Activated B cell treated with CpG ODN at 0.5 μM for 24 hours (primary cell): ENCODE results near the gene SPDYE4. TPM values are rescaled to one million over a fixed set of nuclear protein-coding genes. Genes with fewer than 3 reads are reported as not detected.

ENCODE experiments used
- ATAC-seq: fragments of 200-7000 bp; cut with Tn5 transposase; one replicate; pipeline ENCODE4 v1.10.0; 2021; ENCODE audit warnings: low read depth, mild to moderate bottlenecking, moderate library complexity
- CTCF ChIA-PET: fragments of 350-600 bp; sonication (Branson Sonifier 250); formaldehyde crosslinking; loops from one replicate; lab custom pipeline; 2021; ENCODE audit warnings: antibody characterized with exemption; lab: Charles Lee
- POLR2A ChIA-PET: fragments of 350-600 bp; sonication (Branson Sonifier 250); formaldehyde crosslinking; loops from one replicate; lab custom pipeline; 2021; ENCODE audit warnings: antibody characterized with exemption; lab: Charles Lee
- DNase-seq: peaks from one replicate; pipeline ENCODE4 v3.0.0; 2022
- H3K27ac Mint-ChIP-seq: one replicate; pipeline ENCODE4 v1.8.0; 2020; ENCODE audit warnings: mixed read lengths
- H3K27me3 Mint-ChIP-seq: one replicate; pipeline ENCODE4 v1.8.0; 2021; ENCODE audit warnings: mixed read lengths
- H3K36me3 Mint-ChIP-seq: one replicate; pipeline ENCODE4 v1.8.0; 2021; ENCODE audit warnings: low read depth, mixed read lengths
- H3K4me1 Mint-ChIP-seq: one replicate; pipeline ENCODE4 v1.8.0; 2021; ENCODE audit warnings: mixed read lengths
- H3K4me3 Mint-ChIP-seq: one replicate; pipeline ENCODE4 v1.8.0; 2020; ENCODE audit warnings: mild to moderate bottlenecking, mixed read lengths
- H3K9me3 Mint-ChIP-seq: one replicate; pipeline ENCODE4 v1.8.0; 2020; ENCODE audit warnings: mixed read lengths
- intact Hi-C: fragments of 100-400 bp; cut with micrococcal nuclease; formaldehyde crosslinking; loops from one replicate; pipeline ENCODE4 v1.15.1; 2024
- total RNA-seq: library from RNA; stranded (reverse); gene quantifications from 2 replicates; pipeline ENCODE4 v1.2.3, GENCODE V29; 2022
- TF ChIP-seq, protein P1 (sequence below): fragments of 200-600 bp; IDR thresholded peaks from one replicate; pipeline ENCODE4 v1.8.0; 2022; ENCODE audit warnings: antibody characterized with exemption, mild to moderate bottlenecking

The SPDYE4 gene
- total RNA-seq, 1 donor from 2014 or later: not detected

DNA sequence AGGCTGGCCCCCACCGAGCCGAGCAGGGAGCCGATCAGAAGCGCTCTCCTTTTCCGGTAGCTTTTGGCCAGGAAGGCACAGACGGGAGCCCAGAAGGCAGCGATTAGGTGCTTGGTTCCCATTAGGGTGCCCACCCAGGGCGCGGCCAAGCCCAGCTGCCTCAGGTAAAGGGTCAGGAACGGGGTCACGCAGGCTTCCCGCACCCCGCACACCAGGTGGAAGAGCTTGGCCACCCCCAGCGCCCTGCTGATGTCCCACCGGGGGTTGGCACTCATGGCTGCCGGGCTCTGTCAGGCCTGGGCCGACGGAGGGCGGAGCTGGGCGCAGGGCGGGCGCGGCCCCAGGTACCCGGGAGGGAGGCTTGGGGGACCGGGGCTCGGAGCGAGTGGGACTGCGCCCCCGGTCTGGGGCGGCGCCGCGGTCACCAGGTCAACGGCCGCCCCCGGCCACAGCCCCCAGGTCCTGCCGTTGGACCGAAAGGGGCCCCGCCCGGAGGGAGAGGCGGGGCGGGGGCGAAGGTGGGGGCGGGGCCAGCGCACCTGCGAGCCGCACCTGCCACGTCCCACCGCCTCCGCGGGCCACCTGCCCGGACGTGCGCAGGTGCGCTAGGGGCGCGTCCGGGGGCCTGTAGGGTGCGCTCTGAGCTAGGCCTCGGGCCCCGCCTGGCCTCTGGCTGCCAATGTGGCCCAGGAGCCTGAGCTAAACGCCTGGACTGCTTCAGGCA, 40.7 kb upstream of the SPDYE4 start, which contains the start of gene MFSD6L:
MFSD6L (minus strand) TSS at position 520 of the 724 bp plus-strand sequence; CDS start at position 275, 245 bp downstream.
- POLR2A ChIA-PET: interaction anchor here (0.6 kb wide), 2 partner anchors 19 to 59 kb away, joined by 3 read pairs; no protein-coding TSS in a partner anchor
- DNase-seq: no peak
- Mint-ChIP-seq H3K9me3 (no peaks in the 10 kb centered on the region), H3K36me3 (no peaks in the 10 kb centered on the region), H3K4me1 (peaks cover 11% of the 10 kb centered on the region), H3K27ac (no peak within 1 kb of the TSS), H3K4me3 (peak within 1 kb of the TSS; percentile 38), H3K27me3 (no peaks in the 10 kb centered on the region)
- TF ChIP-seq, protein P1, sequence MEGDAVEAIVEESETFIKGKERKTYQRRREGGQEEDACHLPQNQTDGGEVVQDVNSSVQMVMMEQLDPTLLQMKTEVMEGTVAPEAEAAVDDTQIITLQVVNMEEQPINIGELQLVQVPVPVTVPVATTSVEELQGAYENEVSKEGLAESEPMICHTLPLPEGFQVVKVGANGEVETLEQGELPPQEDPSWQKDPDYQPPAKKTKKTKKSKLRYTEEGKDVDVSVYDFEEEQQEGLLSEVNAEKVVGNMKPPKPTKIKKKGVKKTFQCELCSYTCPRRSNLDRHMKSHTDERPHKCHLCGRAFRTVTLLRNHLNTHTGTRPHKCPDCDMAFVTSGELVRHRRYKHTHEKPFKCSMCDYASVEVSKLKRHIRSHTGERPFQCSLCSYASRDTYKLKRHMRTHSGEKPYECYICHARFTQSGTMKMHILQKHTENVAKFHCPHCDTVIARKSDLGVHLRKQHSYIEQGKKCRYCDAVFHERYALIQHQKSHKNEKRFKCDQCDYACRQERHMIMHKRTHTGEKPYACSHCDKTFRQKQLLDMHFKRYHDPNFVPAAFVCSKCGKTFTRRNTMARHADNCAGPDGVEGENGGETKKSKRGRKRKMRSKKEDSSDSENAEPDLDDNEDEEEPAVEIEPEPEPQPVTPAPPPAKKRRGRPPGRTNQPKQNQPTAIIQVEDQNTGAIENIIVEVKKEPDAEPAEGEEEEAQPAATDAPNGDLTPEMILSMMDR: no peak
- intact Hi-C loops: loop anchor here (1.0 kb wide), 2 partner anchors 96 to 199 kb away; no protein-coding TSS in a partner anchor
- ATAC-seq: peak; percentile 71
- CTCF ChIA-PET: interaction anchor here (0.8 to 2.3 kb wide), 10 partner anchors 53 to 493 kb away, joined by 3 to 24 read pairs (median 4); no protein-coding TSS in a partner anchor

DNA sequence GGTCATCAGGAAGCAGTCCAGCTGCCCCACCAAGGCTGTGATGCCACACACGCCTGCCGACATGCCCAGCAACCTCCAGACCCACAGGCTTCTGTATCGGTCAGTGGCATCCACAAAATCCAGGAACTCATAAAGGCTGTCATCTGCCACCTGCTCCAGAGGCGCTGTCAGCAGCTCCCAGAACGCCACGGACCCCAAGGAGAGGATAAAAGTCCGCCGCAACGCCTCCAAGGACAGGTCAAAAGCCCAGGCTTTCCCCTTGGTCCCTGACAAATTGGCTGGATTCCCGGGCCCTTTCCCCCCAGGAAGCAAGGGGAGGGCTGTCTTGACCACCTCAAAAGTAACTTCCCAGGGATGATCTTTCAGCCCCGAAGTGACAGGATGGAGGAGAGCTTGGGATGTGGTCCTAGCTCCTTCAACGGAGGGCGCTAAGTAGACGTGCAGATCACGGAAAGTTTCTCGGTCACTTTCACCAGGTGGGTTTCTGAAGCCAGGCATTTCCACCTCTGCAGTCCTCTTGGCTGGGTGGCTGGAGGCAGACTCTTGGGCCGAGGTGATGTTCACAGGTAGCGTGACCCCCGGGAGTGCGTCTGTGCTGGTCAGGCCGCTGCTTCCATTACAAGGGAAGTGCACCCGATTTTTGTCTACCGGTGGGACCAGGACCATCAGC, 40.0 kb upstream of the SPDYE4 start:
- no peaks in the 10 kb centered on the region for H3K9me3 Mint-ChIP-seq
- intact Hi-C loops: no loop called here
- CTCF ChIA-PET: interaction anchor here (1.4 to 2.3 kb wide), 6 partner anchors 52 to 494 kb away, joined by 3 to 24 read pairs (median 7); no protein-coding TSS in a partner anchor
- DNase-seq (no peak), ATAC-seq (no peak)
- no peak overlapping the region for H3K27ac Mint-ChIP-seq
- TF ChIP-seq, protein P1: no peak
- no peaks in the 10 kb centered on the region for H3K36me3 Mint-ChIP-seq
- H3K27me3 Mint-ChIP-seq: no peaks in the 10 kb centered on the region
- POLR2A ChIA-PET: no interaction called here
- peaks cover 16% of the 10 kb centered on the region for H3K4me1 Mint-ChIP-seq
- H3K4me3 Mint-ChIP-seq: no peak overlapping the region

DNA sequence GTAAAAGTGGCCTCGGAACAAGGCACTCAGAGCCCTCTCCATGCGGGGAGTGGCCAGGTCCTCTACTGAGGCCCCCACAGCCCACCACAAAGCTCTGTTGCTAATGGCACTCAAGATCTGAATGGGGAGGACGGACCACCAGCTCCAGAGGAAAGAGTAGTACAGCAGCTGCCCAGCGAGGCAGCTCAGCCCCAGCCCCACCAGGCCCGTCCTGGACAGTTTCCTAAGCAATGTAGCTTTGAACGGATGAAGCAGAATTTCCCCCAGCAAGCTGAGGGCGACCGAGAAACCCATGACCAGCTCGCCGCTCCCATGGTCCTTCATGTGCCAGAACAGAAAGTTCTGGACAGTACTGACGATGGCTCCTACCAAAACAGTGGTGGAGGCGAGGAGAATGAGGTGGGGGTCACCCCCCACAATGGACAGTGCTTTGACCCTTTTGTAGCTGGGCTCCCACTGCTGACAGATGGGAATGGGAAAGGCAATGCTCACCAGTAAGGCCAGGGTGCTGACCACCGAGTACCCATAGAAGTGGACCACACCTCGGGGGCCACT, 39.4 kb upstream of the SPDYE4 start:
- CTCF ChIA-PET: interaction anchor here (1.4 to 2.3 kb wide), 4 partner anchors 98 to 495 kb away, joined by 3 to 24 read pairs (median 12); no protein-coding TSS in a partner anchor
- no peak for ATAC-seq
- POLR2A ChIA-PET: no interaction called here
- intact Hi-C loops: no loop called here
- Mint-ChIP-seq H3K9me3 (no peaks in the 10 kb centered on the region), H3K4me3 (no peak overlapping the region), H3K27ac (no peak overlapping the region), H3K36me3 (no peaks in the 10 kb centered on the region), H3K4me1 (peaks cover 15% of the 10 kb centered on the region), H3K27me3 (no peaks in the 10 kb centered on the region)
- TF ChIP-seq, protein P1: no peak
- no peak for DNase-seq

DNA sequence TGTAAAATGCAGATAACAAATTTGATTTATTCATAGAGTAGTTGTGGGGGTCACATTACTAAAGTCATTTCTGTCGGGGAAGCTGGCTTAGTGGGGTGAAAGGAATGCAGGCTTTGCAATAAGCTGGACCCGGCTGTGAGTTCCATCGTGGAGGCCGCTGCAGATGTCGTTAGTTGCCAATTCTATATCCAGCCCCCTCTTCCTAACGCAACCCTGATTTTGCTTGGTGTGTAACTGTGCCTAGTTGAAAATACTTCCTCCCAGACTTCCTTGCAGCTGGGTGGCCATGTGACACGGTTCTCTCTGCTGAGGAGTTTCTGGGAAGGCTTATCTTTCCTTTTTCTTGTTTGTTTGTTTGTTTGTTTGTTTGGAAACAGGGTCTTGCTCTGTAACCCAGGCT, 36.3 kb upstream of the SPDYE4 start:
- Mint-ChIP-seq H3K9me3 (no peaks in the 10 kb centered on the region), H3K27ac (no peak overlapping the region), H3K27me3 (peaks cover 5% of the 10 kb centered on the region)

More for the DNA sequence above, 36.3 kb upstream of the SPDYE4 start:
- DNase-seq: no peak
- H3K36me3 Mint-ChIP-seq: no peaks in the 10 kb centered on the region
- POLR2A ChIA-PET: no interaction called here
- ATAC-seq: no peak
- peaks cover 11% of the 10 kb centered on the region for H3K4me1 Mint-ChIP-seq
- CTCF ChIA-PET: interaction anchor here (1.2 kb wide), 1 partner anchor 10 kb away, joined by 4 read pairs; no protein-coding TSS in a partner anchor
- H3K4me3 Mint-ChIP-seq: no peak overlapping the region
- TF ChIP-seq, protein P1: no peak
- intact Hi-C loops: no loop called here
